ENCODE results near the gene GFPT2. TPM values are rescaled to one million over a fixed set of nuclear protein-coding genes. Genes with fewer than 3 reads are reported as not detected.
A peak's percentile ranks its signal among the peaks of the same experiment; 100 is the strongest.

The GFPT2 gene
- total and polyA plus RNA-seq, 2 of the 4 experiments (the other 2 are of a cell fraction): 20.3 to 20.8 TPM

GRCh38 chr5:180315762-180316212 is 37.3 kb downstream of the GFPT2 start:
- dilution Hi-C loops (cut with HindIII; ENCODE audit: low sequenced_read_pairs, unreplicated experiment): no loop called here
- Histone ChIP-seq H3K4me1 (ENCODE audit: control insufficient read depth, insufficient read depth, low read length) (no peaks in the 10 kb centered on the region), H3K18ac (ENCODE audit: low read depth, low read length) (no peak overlapping the region), H2AFZ (replicated peaks; ENCODE audit: low read length, poor library complexity) (no peak overlapping the region), H3K4ac (ENCODE audit: low read depth, low read length) (no peak overlapping the region), H3K4me2 (ENCODE audit: low read depth, low read length) (no peak overlapping the region), H4K5ac (ENCODE audit: low read depth, low read length) (no peak overlapping the region), H3K4me3 (ENCODE audit: insufficient read depth, low read depth, low read length) (no peak overlapping the region), H2AK5ac (ENCODE audit: low read depth, low read length) (no peak overlapping the region), H2BK15ac (ENCODE audit: low read depth, low read length) (no peak overlapping the region), H3K9ac (ENCODE audit: low read depth, low read length) (no peak overlapping the region), H3K9me3 (ENCODE audit: control insufficient read depth, insufficient read depth, low read length) (no peaks in the 10 kb centered on the region), H3K36me3 (ENCODE audit: control insufficient read depth, insufficient read depth, low read length) (peaks cover 15% of the 10 kb centered on the region), H2BK20ac (ENCODE audit: low read depth, low read length) (no peak overlapping the region), H3K9me1 (ENCODE audit: insufficient read depth, low read length) (peaks cover 4% of the 10 kb centered on the region; the same call in 1 of the 2 replicates), H4K20me1 (ENCODE audit: insufficient read depth, low read length) (no peaks in the 10 kb centered on the region), H4K91ac (ENCODE audit: insufficient read depth, low read depth, low read length) (no peak overlapping the region), H2AK9ac (replicated peaks; ENCODE audit: low read depth, low read length, poor library complexity) (no peak overlapping the region), H3K14ac (replicated peaks; ENCODE audit: low read depth, low read length) (no peak overlapping the region), H3K27me3 (ENCODE audit: control insufficient read depth, insufficient read depth, low read length) (no peaks in the 10 kb centered on the region), H2BK120ac (ENCODE audit: low read depth, low read length) (no peak overlapping the region), H3K56ac (ENCODE audit: extremely low read depth, insufficient read depth, low read length) (no peak overlapping the region), H3K79me1 (ENCODE audit: low read depth in 1 of 2, low read length in 2 of 2) (no peaks in the 10 kb centered on the region), H2BK5ac (ENCODE audit: low read depth, low read length, poor library complexity, severe bottlenecking) (no peak overlapping the region), H4K8ac (ENCODE audit: low read depth in 2 of 2, low read length in 2 of 2) (no peak overlapping the region), H3K27ac (ENCODE audit: insufficient read depth, low read length) (no peak overlapping the region), H3K23ac (ENCODE audit: low read depth, low read length) (no peak overlapping the region)
- POLR2A ChIA-PET (ENCODE audit: unreplicated experiment): no interaction called here
- TF ChIP-seq USF2 (IDR thresholded peaks at IDR 0.05; ENCODE audit: low read depth, low read length) (peak; percentile 84), MAZ (IDR thresholded peaks at IDR 0.05; ENCODE audit: borderline replicate concordance, low read depth, low read length) (no peak), SMC3 (IDR thresholded peaks at IDR 0.05; ENCODE audit: low read depth, low read length) (peak; percentile 51), MXI1 (IDR thresholded peaks at IDR 0.05; ENCODE audit: borderline replicate concordance, low read depth, low read length) (no peak), CTCF (conservative IDR thresholded peaks at IDR 0.05; ENCODE audit: low read depth, low read length) (peak; percentile 76), RAD21 (IDR thresholded peaks at IDR 0.05; ENCODE audit: low read length) (peak; percentile 49)
- CTCF ChIA-PET: interaction anchor here (0.5 to 2.9 kb wide), 12 partner anchors 8 to 618 kb away, joined by 3 to 12 read pairs (median 5); no protein-coding TSS in a partner anchor
- intact Hi-C loops (cut with micrococcal nuclease): no loop called here
- peak; percentile 35 for DNase-seq
- no CpG with 5 or more reads among the region's 9 CpGs for WGBS, 2 experiments (ENCODE audit: extremely low coverage in 2 of 2, insufficient read length in 1 of 2)
- no TSS peak for BruUV-seq (replicated peaks)
- in situ Hi-C loops (cut with MboI; ENCODE audit: low sequenced_read_pairs): no loop called here
- ATAC-seq (ENCODE audit: low read depth): peak; percentile 97

All from IMR-90 (cell line).